Transverse colon (tissue), 4 donors: Measurements from ENCODE around the gene GRAP. TPM values are rescaled to one million over a fixed set of nuclear protein-coding genes. Genes with fewer than 3 reads are reported as not detected.
"Not testable (repeated sequence)": the region's sequence is repeated elsewhere in the genome, so short reads cannot be mapped to it uniquely, and the experiment has no call there.

ENCODE experiments used
- DNase-seq: peaks from one replicate; pipeline ENCODE4 v3.0.0-alpha.2; 2019
- H3K27ac ChIP-seq, 4 donors: fragments of 200-600 bp; sonication (generic); 2 replicates each; pipeline ENCODE4 v1.5.1; 2016 to 2018; ENCODE audit warnings: inconsistent platforms in 4 of 4
- H3K27me3 ChIP-seq: fragments of 200-600 bp; sonication (generic); 2 replicates; pipeline ENCODE4 v1.5.1; 2017; ENCODE audit warnings: inconsistent platforms
- H3K36me3 ChIP-seq, 4 donors: fragments of 200-600 bp; sonication (generic); 2 replicates each; pipeline ENCODE4 v1.5.1; 2017 to 2019; ENCODE audit warnings: inconsistent platforms in 4 of 4
- H3K4me1 ChIP-seq, 4 donors: fragments of 200-600 bp; sonication (generic); 2 replicates each; pipeline ENCODE4 v1.5.1; 2017 to 2020; ENCODE audit warnings: inconsistent platforms in 4 of 4
- H3K4me3 ChIP-seq, 4 donors: fragments of 200-600 bp; sonication (generic); 1 replicate in 1 of 4; 2 replicates in 3 of 4; pipeline versions ENCODE4 v1.5.1 to v1.6.1; 2017 to 2019; ENCODE audit warnings: inconsistent platforms in 4 of 4
- H3K9me3 ChIP-seq, 2 donors: fragments of 200-600 bp; sonication (generic); 2 replicates each; pipeline ENCODE4 v1.5.1; 2017 to 2019; ENCODE audit warnings: inconsistent platforms in 2 of 2
- POLR2A ChIP-seq: fragments of 450-650 bp; IDR thresholded peaks from one replicate; pipeline ENCODE4 v1.6.1; 2016; ENCODE audit warnings: antibody characterized with exemption, mild to moderate bottlenecking, moderate library complexity
- POLR2AphosphoS5 ChIP-seq, 3 donors: sonication (generic); formaldehyde crosslinking; IDR thresholded peaks; one replicate each; pipeline ENCODE4 v1.6.1; 2016; ENCODE audit warnings: antibody characterized with exemption in 3 of 3
- WGBS, 2 donors: methylation state at CpG; one replicate each; pipeline ENCODE4 v1.1.5; 2018; ENCODE audit warnings: low coverage in 1 of 2; 5-methylcytosine and 5-hydroxymethylcytosine counted together
- in situ Hi-C, 4 donors: fragments of 200-750 bp; cut with MboI; loops; one replicate each; pipeline versions ENCODE4 v1.15.0 to v1.15.1; 2017; ENCODE audit warnings: low sequenced_read_pairs in 3 of 4, low pct_ligation_motif_present in 1 of 4, low pct_unique_long_range_greater_than_20kb in 1 of 4
- intact Hi-C: fragments of 100-400 bp; cut with DNase I; formaldehyde crosslinking; loops from one replicate; pipeline ENCODE4 v1.15.1; 2023; ENCODE audit warnings: low total_unique reads
- total RNA-seq, 4 donors: library from RNA; depleted of rRNA; stranded (reverse); fragments of >200 nt; gene quantifications; one replicate each; pipeline ENCODE4 v1.1.0, GENCODE V29; 2016
- TF ChIP-seq, protein P1 (sequence below), 5 experiments: fragments of 200-600 bp in 3 of 5; fragments of 450-650 bp in 2 of 5; sonication (generic) in 3 of 5; IDR thresholded peaks; 1 replicate in 2 of 5; 2 replicates in 3 of 5; pipeline ENCODE4 v1.5.1; 2016 to 2017; ENCODE audit warnings: antibody characterized with exemption in 5 of 5, inconsistent platforms in 3 of 5, mild to moderate bottlenecking in 2 of 5, moderate library complexity in 1 of 5

GRAP gene
- total RNA-seq, 4 donors from 2014 or later, result 1.6 to 20.2 (median 5.5) TPM

DNA sequence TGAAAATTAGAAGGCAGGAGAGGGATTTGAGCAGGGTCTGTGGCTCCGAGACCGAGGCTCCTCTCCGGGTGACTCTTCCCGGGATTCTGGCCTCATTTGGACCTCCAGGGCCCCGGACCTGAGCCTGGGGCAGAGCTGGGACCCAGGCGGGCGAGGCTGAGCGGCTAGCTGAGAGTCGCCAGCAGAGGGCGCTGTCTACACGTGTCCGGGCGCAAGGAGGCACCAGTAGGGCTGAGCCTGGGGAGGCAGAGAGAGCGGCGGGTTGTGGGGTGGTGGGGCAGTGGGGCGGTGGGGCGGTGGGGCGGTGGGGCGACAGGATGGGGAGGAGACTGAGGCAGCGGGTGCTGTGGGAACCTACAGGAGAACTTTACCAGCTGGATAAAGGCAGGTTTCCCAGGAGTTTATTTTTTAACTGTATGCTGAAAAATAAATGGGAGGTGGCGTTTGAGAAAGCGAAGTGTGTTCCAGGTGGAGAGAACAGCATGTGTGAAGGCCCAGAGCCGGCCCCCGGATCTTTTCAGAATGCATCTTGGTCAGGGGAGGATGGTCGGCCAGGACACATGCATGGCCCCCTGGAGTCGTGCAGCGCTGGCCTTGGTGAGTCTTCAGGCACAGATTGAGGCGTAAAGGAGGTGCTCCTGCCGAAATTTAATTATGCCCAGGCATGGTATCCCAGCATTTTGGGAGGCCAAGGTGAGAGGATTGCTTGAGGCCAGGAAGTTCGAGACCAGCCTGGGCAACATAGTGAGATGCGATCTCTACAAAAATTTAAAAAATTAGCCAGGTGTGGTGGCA lies 29.8 kb upstream of the GRAP start:
- in situ Hi-C loops, intact Hi-C loops, H3K4me3 ChIP-seq, H3K27me3 ChIP-seq, H3K27ac ChIP-seq, H3K4me1 ChIP-seq, H3K36me3 ChIP-seq, H3K9me3 ChIP-seq: not testable (repeated sequence)
- 53% methylated on average over 8 of the region's 31 CpGs; no CpG with 5 or more reads in 1 of the 2 donors for WGBS, 2 donors
- TF ChIP-seq, protein P1, sequence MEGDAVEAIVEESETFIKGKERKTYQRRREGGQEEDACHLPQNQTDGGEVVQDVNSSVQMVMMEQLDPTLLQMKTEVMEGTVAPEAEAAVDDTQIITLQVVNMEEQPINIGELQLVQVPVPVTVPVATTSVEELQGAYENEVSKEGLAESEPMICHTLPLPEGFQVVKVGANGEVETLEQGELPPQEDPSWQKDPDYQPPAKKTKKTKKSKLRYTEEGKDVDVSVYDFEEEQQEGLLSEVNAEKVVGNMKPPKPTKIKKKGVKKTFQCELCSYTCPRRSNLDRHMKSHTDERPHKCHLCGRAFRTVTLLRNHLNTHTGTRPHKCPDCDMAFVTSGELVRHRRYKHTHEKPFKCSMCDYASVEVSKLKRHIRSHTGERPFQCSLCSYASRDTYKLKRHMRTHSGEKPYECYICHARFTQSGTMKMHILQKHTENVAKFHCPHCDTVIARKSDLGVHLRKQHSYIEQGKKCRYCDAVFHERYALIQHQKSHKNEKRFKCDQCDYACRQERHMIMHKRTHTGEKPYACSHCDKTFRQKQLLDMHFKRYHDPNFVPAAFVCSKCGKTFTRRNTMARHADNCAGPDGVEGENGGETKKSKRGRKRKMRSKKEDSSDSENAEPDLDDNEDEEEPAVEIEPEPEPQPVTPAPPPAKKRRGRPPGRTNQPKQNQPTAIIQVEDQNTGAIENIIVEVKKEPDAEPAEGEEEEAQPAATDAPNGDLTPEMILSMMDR (IDR thresholded peaks at IDR 0.05), result peak in 1 of 5 experiments; percentile 36
- DNase-seq, result peak; percentile 16

DNA sequence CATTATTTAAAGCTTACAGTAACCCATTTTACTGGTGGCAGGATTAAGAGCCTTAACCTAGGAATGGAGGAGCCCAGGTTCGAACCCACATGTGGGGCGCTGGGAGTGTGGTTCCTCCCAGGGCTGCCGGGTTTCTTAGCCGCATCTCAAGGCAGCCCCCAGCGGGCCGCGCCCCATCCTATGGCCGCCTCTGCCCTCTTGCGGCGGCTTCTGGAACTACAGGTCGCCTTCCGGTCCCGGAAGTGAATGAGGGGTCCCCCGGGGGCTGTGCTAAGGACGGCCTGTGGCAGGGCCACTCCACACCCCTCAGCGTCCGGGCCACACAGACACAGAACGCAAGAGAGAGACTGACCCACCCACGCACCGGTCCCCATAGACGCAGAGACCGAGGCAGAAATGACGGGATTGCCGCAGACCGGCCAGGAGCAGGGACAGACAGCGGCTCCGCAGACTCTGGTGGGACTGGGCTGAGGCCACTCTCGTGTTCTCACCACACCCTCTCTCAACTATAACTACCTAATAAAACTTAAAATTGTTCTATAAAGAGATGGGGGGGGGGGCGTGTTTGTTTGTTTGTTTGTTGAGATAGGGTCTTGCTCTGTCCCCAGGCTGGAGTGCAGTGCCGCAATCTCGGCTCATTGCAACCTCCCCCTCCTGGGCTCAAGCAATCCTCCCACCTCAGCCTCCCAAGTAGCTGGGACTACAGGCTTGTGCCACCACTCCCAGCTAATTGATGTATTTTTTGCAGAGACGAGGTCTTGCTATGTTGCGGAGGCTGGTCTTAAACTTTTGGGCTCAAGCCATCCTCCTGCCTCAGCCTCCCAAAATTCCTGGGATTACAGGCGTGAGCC lies 23.8 kb upstream of the GRAP start:
- WGBS, 2 donors, result no CpG with 5 or more reads among the region's 34 CpGs
- in situ Hi-C loops, H3K9me3 ChIP-seq, H3K27ac ChIP-seq, intact Hi-C loops, H3K36me3 ChIP-seq, DNase-seq, H3K4me3 ChIP-seq, H3K27me3 ChIP-seq, H3K4me1 ChIP-seq: not testable (repeated sequence)

DNA sequence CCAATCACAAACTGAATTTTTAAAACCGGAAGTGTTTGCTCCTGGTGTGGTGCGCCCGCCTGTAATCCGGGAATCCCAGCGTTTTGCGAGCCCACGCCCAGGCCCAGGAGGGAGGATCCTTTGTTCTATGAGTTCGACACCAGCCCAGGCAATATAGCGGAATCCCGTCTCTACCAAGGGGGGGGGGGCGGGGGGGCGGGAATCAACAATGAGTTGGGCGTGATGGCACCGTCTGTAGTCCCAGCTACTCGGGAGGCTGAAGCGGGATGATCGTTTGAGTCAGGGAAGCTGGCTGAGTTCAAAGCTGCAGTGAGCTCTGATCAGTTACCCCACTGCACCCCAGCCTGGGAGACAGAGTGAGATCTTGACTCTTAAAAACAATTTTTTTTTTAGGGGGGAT lies 17.6 kb upstream of the GRAP start:
- H3K36me3 ChIP-seq, in situ Hi-C loops, H3K27me3 ChIP-seq, H3K4me1 ChIP-seq, H3K9me3 ChIP-seq, H3K4me3 ChIP-seq, H3K27ac ChIP-seq, intact Hi-C loops: not testable (repeated sequence)
- peak; percentile 6 for DNase-seq
- 0% methylated on average over 10 of the region's 17 CpGs; no CpG with 5 or more reads in 1 of the 2 donors for WGBS, 2 donors

DNA sequence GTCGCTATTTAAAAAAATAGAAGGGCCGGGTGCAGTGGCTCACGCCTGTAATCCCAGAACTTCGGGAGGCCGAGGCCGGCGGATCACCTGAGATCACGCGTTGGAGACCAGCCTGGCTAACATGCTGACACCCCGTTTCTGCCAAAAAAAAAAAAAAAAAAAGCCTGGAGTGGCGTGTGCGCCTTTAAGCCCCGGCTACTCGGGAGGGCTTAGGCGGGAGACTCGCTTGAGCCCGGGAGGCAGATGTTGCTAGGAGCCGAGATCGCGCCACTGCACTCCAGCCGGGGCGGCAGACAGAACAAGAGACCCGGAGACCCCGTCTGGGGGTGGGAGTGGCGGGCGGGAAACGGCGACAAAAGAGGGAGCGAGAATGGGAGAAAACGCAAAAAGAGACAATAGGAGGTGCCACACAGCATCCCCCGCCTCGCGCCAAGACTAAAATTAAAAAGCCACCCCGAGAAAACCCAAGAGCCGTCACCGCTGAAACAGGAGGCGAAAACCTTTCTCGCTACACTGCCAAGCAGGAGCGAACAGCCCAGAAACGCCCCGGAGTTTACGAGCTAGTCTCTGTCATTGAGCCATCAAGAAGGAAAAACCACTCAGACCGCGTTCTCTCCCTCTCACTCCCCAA lies 16.7 kb upstream of the GRAP start:
- H3K36me3 ChIP-seq, intact Hi-C loops, H3K4me1 ChIP-seq, in situ Hi-C loops, H3K9me3 ChIP-seq, H3K27me3 ChIP-seq: not testable (repeated sequence)
- H3K4me3 ChIP-seq, result peak overlapping the region in 1 of 4 donors; percentile 37
- WGBS, 2 donors, result no CpG with 5 or more reads among the region's 44 CpGs
- TF ChIP-seq POLR2A, result peak; percentile 99
- TF ChIP-seq POLR2AphosphoS5 (IDR thresholded peaks at IDR 0.05), result peak in 2 of 3 donors; percentile 93 to 98
- peak overlapping the region in 2 of 4 donors; percentile 62 to 87 for H3K27ac ChIP-seq
- peak; percentile 76 for DNase-seq

DNA sequence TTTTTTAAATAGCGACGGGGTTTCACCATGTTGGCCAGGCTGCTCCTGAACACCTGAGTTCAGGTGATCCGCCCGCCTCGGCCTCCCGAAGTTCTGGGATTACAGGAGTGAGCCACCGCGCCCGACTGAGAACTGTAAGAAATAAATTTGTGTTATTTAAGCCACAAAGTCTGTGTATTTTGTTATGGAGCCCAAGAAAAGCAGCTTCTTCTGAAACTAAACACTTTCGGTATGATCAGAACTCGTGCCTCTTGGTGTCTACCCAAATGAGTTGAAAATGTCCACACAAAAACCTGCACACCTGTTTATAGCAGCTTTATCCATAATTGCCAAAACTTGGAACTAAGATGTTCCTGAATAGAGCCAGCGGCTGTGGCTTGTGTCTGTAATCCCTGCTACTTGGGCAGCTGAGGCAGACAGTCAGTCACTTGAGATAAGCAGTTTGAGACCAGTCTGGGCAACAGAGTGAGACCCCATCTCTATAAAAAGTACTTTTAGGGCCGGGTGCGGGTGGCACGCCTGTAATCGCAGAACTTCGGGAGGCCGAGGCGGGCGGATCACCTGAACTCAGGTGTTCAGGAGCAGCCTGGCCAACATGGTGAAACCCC lies 16.1 kb upstream of the GRAP start:
- H3K9me3 ChIP-seq, intact Hi-C loops, H3K4me3 ChIP-seq, H3K4me1 ChIP-seq, H3K27ac ChIP-seq, in situ Hi-C loops, H3K36me3 ChIP-seq, DNase-seq, H3K27me3 ChIP-seq: not testable (repeated sequence)
- no CpG with 5 or more reads among the region's 20 CpGs for WGBS, 2 donors
